RWPE2 (cell line): ENCODE measurements around the gene C19orf73.

Experiments
- ATAC-seq: fragments of 200-7000 bp; cut with Tn5 transposase; 3 replicates; pipeline ENCODE4 v1.9.1; 2021; ENCODE audit warnings: low read depth
- DNase-seq: peaks from one replicate; pipeline ENCODE4 v3.0.0-alpha.2; 2020; ENCODE audit warnings: low spot score
- H3K27ac ChIP-seq: fragments of 450-650 bp; 2 replicates; pipeline ENCODE4 v1.5.1; 2017; ENCODE audit warnings: mild to moderate bottlenecking; ENCODE audit not compliant: poor library complexity, severe bottlenecking
- H3K27me3 ChIP-seq: fragments of 250-450 bp; sonication (Bioruptor Pico); 2 replicates; pipeline ENCODE4 v1.5.1; 2021; ENCODE audit warnings: mild to moderate bottlenecking, moderate library complexity; ENCODE audit not compliant: insufficient read depth, poor library complexity, severe bottlenecking
- H3K36me3 ChIP-seq: fragments of 250-450 bp; sonication (Bioruptor Pico); 2 replicates; pipeline ENCODE4 v1.5.1; 2020; ENCODE audit warnings: low read depth, mild to moderate bottlenecking, moderate library complexity
- H3K4me1 ChIP-seq: fragments of 250-450 bp; sonication (Bioruptor Pico); 2 replicates; pipeline ENCODE4 v1.5.1; 2021; ENCODE audit warnings: mild to moderate bottlenecking, moderate library complexity; ENCODE audit not compliant: insufficient read depth, poor library complexity, severe bottlenecking
- H3K4me3 ChIP-seq: fragments of 250-450 bp; sonication (Bioruptor Pico); 2 replicates; pipeline ENCODE4 v1.5.1; 2021; ENCODE audit warnings: mild to moderate bottlenecking, moderate library complexity; ENCODE audit not compliant: severe bottlenecking
- H3K9me3 ChIP-seq: fragments of 250-450 bp; sonication (Bioruptor Pico); 2 replicates; pipeline ENCODE4 v1.5.1; 2021; ENCODE audit warnings: mild to moderate bottlenecking, moderate library complexity; ENCODE audit not compliant: severe bottlenecking
- CTCF ChIP-seq: fragments of 450-650 bp; IDR thresholded peaks from one replicate; pipeline ENCODE4 v1.5.1; 2017; ENCODE audit warnings: mild to moderate bottlenecking, moderate library complexity; ENCODE audit not compliant: poor library complexity, severe bottlenecking

C19orf73 gene

DNA sequence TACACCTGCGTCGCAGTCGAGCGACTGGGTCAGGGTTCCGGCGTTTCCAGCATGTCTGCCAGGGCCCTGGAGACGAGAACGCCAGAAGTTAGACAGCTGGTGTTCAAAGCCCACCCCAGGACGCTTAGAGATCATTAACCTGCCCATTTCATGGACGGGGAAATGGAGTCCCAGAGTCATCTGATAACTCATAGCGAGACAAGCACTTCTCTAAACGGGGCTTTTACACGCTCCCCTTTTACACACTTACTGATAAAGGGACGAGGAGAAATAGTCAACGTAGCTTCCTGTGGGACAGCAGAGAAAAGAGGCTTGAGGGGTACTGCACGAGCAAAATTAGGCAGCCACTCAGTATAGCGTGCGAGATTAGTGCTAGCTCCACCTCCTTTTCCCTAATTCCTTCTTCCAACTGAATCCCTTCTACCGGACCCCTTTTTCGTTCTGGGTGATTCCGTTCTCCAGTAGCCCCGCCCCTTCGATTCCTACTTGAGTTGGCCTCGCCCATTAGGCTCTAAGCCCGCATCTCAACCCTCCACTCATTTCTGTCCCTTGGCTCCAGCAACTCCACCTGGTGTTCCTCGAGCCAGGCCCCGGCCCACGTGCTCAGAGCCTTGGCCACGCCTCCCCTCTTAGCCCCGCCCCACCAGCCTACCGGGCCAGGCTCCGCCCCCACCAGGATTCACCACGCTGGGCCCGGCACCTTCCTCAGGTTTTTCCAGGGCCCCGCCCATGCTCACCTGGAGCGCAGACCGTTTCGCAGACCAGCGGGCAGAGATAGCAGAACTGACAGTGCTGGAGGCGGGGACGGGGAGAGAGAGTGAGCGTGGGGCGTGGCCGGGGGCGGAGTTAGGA is 32.5 kb upstream of the C19orf73 start:
- TF ChIP-seq CTCF: no peak
- no peaks in the 10 kb centered on the region for H3K4me1 ChIP-seq
- peak; percentile 97 for DNase-seq
- peak; percentile 74 for ATAC-seq
- peak overlapping the region; percentile 55 for H3K27ac ChIP-seq
- H3K36me3 ChIP-seq: no peaks in the 10 kb centered on the region
- H3K9me3 ChIP-seq: no peaks in the 10 kb centered on the region
- H3K4me3 ChIP-seq: no peak overlapping the region
- H3K27me3 ChIP-seq: no peaks in the 10 kb centered on the region

DNA sequence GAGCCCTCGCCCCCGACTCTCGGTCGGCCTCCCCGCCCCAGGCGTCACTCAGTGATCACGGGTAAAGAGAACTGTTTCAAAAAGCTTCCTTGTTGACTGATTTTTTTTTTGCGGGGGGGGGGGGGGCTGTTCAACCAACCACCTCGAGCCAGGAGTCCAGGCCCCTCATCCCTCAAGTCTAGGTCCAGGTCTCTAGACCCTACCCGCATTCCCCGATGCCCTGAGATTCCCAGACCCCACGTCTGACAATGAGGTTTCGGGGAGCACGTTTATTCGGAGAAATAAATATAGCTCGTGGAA is 32.0 kb upstream of the C19orf73 start:
- Histone ChIP-seq H3K36me3 (no peaks in the 10 kb centered on the region), H3K27me3 (no peaks in the 10 kb centered on the region), H3K27ac (peak overlapping the region; percentile 55), H3K9me3 (no peaks in the 10 kb centered on the region), H3K4me3 (peak overlapping the region; percentile 49), H3K4me1 (no peaks in the 10 kb centered on the region)
- no peak for ATAC-seq
- DNase-seq: no peak
- no peak for TF ChIP-seq CTCF

- TF ChIP-seq CTCF: no peak
- no peaks in the 10 kb centered on the region for H3K36me3 ChIP-seq
- no peaks in the 10 kb centered on the region for H3K9me3 ChIP-seq
- H3K27ac ChIP-seq: peak overlapping the region; percentile 55
- peak overlapping the region; percentile 49 for H3K4me3 ChIP-seq
- no peaks in the 10 kb centered on the region for H3K27me3 ChIP-seq
- DNase-seq: peak; percentile 86
- H3K4me1 ChIP-seq: no peaks in the 10 kb centered on the region
- ATAC-seq: peak; percentile 37
Measured at GRCh38 chr19:49150106-49150943, 31.4 kb upstream of the C19orf73 start.

GRCh38 chr19:49149652-49150105 is 30.7 kb upstream of the C19orf73 start:
- H3K36me3 ChIP-seq: no peaks in the 10 kb centered on the region
- H3K27ac ChIP-seq: peak overlapping the region; percentile 55
- peak overlapping the region; percentile 49 for H3K4me3 ChIP-seq
- no peaks in the 10 kb centered on the region for H3K9me3 ChIP-seq
- TF ChIP-seq CTCF: no peak
- no peaks in the 10 kb centered on the region for H3K4me1 ChIP-seq
- no peaks in the 10 kb centered on the region for H3K27me3 ChIP-seq
- DNase-seq (no peak), ATAC-seq (peak; percentile 7; the same call in 2 of the 3 replicates)
